Erythroblast (primary cell): Measurements from ENCODE around the gene AKAP6.

ENCODE experiments used
- GATA1 ChIP-seq: IDR thresholded peaks from 2 replicates; pipeline ENCODE4 v1.6.1; 2011; ENCODE audit warnings: low read depth, mild to moderate bottlenecking, control low read depth, low read length, moderate library complexity
- POLR2A ChIP-seq: IDR thresholded peaks from 2 replicates; pipeline ENCODE4 v1.6.1; 2011; ENCODE audit warnings: mild to moderate bottlenecking, low read length

DNA sequence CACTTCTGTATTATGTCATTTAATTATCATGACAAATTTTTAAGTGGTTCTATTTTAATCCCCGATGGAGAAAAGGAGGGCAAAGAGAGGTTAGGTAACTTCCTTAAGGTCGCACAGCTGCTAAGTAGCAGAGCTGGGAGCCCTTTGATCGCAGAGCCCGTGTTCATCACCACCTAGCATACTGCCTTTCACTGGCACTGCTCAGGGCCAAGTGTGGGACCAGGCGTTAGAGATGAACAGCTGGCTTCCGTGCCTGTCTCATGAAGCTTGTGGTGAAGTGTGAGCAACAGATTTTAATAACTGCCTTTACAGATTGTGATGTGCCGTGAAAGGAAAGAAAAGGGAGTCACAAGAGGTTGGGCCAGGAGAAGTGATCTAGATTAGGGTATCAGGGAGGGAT is 273.6 kb downstream of the AKAP6 start:
- TF ChIP-seq POLR2A (no peak), GATA1 (no peak)
